IPS-18c (cell line): ENCODE results near the gene SQSTM1.

Experiments
- H3K4me3 ChIP-seq: 2 replicates; pipeline ENCODE4 v1.7.0; 2013; ENCODE audit warnings: low read depth, mild to moderate bottlenecking, low read length, moderate library complexity; ENCODE audit not compliant: insufficient read depth
- H3K9me3 ChIP-seq: one replicate; pipeline ENCODE4 v1.6.1; 2013; ENCODE audit warnings: mild to moderate bottlenecking, low read length, moderate library complexity; ENCODE audit not compliant: control insufficient read depth, insufficient read depth

Gene SQSTM1

GRCh38 chr5:179801304-179802206 lies 19.1 kb upstream of the SQSTM1 start:
- no peak overlapping the region for H3K4me3 ChIP-seq
- H3K9me3 ChIP-seq = no peaks in the 10 kb centered on the region

GRCh38 chr5:179802207-179802883 lies 18.4 kb upstream of the SQSTM1 start:
- no peak overlapping the region; the same call in 1 of the 2 replicates for H3K4me3 ChIP-seq
- H3K9me3 ChIP-seq = no peaks in the 10 kb centered on the region

GRCh38 chr5:179802950-179803562 lies 17.6 kb upstream of the SQSTM1 start:
- H3K9me3 ChIP-seq = no peaks in the 10 kb centered on the region

GRCh38 chr5:179803651-179804554 lies 16.8 kb upstream of the SQSTM1 start:
- no peak overlapping the region for H3K4me3 ChIP-seq
- H3K9me3 ChIP-seq = no peaks in the 10 kb centered on the region

More at GRCh38 chr5:179802950-179803562, 17.6 kb upstream of the SQSTM1 start:
- H3K4me3 ChIP-seq = no peak overlapping the region; the same call in 1 of the 2 replicates

GRCh38 chr5:179804555-179804947 lies 16.2 kb upstream of the SQSTM1 start:
- 0 out of 2 replicates have a peak overlapping the region, but pooled peaks have one; percentile 5 for H3K4me3 ChIP-seq

GRCh38 chr5:179805070-179805528 lies 15.6 kb upstream of the SQSTM1 start:
- H3K9me3 ChIP-seq = no peaks in the 10 kb centered on the region
- H3K4me3 ChIP-seq = peak overlapping the region; percentile 73

More at GRCh38 chr5:179804555-179804947, 16.2 kb upstream of the SQSTM1 start:
- H3K9me3 ChIP-seq = no peaks in the 10 kb centered on the region

- Histone ChIP-seq H3K4me3 (peak overlapping the region; percentile 73), H3K9me3 (no peaks in the 10 kb centered on the region)
Observed at GRCh38 chr5:179805529-179806249, 15.0 kb upstream of the SQSTM1 start.

- Histone ChIP-seq H3K4me3 (peak within 1 kb of the TSS; percentile 73), H3K9me3 (no peaks in the 10 kb centered on the region)
Observed at GRCh38 chr5:179806250-179807048, 14.3 kb upstream of the SQSTM1 start, which contains the start of gene MGAT4B. TSS of gene MGAT4B (minus strand) at chr5:179806866. CDS start at chr5:179806583, 283 bp downstream.

GRCh38 chr5:179812135-179812825 lies 8.4 kb upstream of the SQSTM1 start:
- Histone ChIP-seq H3K4me3 (no peak overlapping the region), H3K9me3 (no peaks in the 10 kb centered on the region)

- H3K4me3 ChIP-seq = no peak overlapping the region
- no peaks in the 10 kb centered on the region for H3K9me3 ChIP-seq
Observed at GRCh38 chr5:179812997-179813607, 7.6 kb upstream of the SQSTM1 start.

GRCh38 chr5:179814090-179814489 lies 6.6 kb upstream of the SQSTM1 start:
- Histone ChIP-seq H3K9me3 (no peaks in the 10 kb centered on the region), H3K4me3 (no peak overlapping the region)

- no peak overlapping the region; the same call in 1 of the 2 replicates for H3K4me3 ChIP-seq
- H3K9me3 ChIP-seq = no peaks in the 10 kb centered on the region
Observed at GRCh38 chr5:179815491-179816249, 5.0 kb upstream of the SQSTM1 start.

GRCh38 chr5:179816401-179816795 lies 4.3 kb upstream of the SQSTM1 start:
- peak overlapping the region; percentile 62 for H3K4me3 ChIP-seq
- no peaks in the 10 kb centered on the region for H3K9me3 ChIP-seq
